ENCODE measurements around the gene GBP3.
"Not testable (repeated sequence)": the region's sequence is repeated elsewhere in the genome, so short reads cannot be mapped to it uniquely, and the experiment has no call there.

Gene GBP3

GRCh38 chr1:88976235-88976634 lies 46.4 kb downstream of the GBP3 start:
- no peak for DNase-seq (ENCODE audit: low read depth in 3 of 3)

- not testable (repeated sequence) for DNase-seq (ENCODE audit: low read depth in 3 of 3)
Measured at GRCh38 chr1:88974616-88975172, 48.0 kb downstream of the GBP3 start.

GRCh38 chr1:88973520-88974137 lies 49.0 kb downstream of the GBP3 start:
- DNase-seq (ENCODE audit: low read depth in 3 of 3) = no peak

GRCh38 chr1:88961647-88962275 lies 60.9 kb downstream of the GBP3 start:
- DNase-seq (ENCODE audit: low read depth in 3 of 3) = no peak

GRCh38 chr1:88961081-88961480 lies 61.6 kb downstream of the GBP3 start:
- no peak for DNase-seq (ENCODE audit: low read depth in 3 of 3)

Data from stimulated activated CD4-positive, alpha-beta T cell treated with anti-CD3 and anti-CD28 coated beads, TNF-alpha, amount 100 ng/mL, for 4 hours (primary cell).